GM06990 (cell line): ENCODE data around the gene DBN1.

Source experiments
- DNase-seq: peaks from one replicate; pipeline ENCODE4 v3.0.0-alpha.2; 2011; ENCODE audit not compliant: insufficient read length; ENCODE audit errors: extremely low read depth
- H3K27me3 ChIP-seq: replicated peaks from 2 replicates; pipeline ENCODE4 v1.6.0; 2011; ENCODE audit warnings: low read length; ENCODE audit not compliant: control insufficient read depth, insufficient read depth
- H3K36me3 ChIP-seq: 2 replicates; pipeline ENCODE4 v1.5.1; 2011; ENCODE audit warnings: low read length; ENCODE audit not compliant: control insufficient read depth, insufficient read depth
- H3K4me3 ChIP-seq: replicated peaks from 2 replicates; pipeline ENCODE4 v1.5.1; 2011; ENCODE audit warnings: low read depth, mild to moderate bottlenecking, control low read depth, low read length
- CTCF ChIP-seq: IDR thresholded peaks from 2 replicates; pipeline ENCODE4 v1.5.1; 2011; ENCODE audit warnings: low read length, control low read depth, mild to moderate bottlenecking, inconsistent platforms; ENCODE audit not compliant: insufficient read depth, poor library complexity, severe bottlenecking

Gene DBN1

GRCh38 chr5:177508221-177508611 lies 34.8 kb upstream of the DBN1 start:
- Histone ChIP-seq H3K4me3 (peak overlapping the region; percentile 81), H3K36me3 (peaks cover 29% of the 10 kb centered on the region)

GRCh38 chr5:177507596-177508220 lies 34.3 kb upstream of the DBN1 start:
- Histone ChIP-seq H3K4me3 (peak overlapping the region; percentile 81), H3K27me3 (no peaks in the 10 kb centered on the region), H3K36me3 (peaks cover 29% of the 10 kb centered on the region)
- no peak for TF ChIP-seq CTCF
- DNase-seq: no peak

More at GRCh38 chr5:177508221-177508611, 34.8 kb upstream of the DBN1 start:
- H3K27me3 ChIP-seq: no peaks in the 10 kb centered on the region
- TF ChIP-seq CTCF: no peak
- DNase-seq: no peak

GRCh38 chr5:177507165-177507564 lies 33.7 kb upstream of the DBN1 start:
- H3K36me3 ChIP-seq: peaks cover 25% of the 10 kb centered on the region
- no peak for DNase-seq
- TF ChIP-seq CTCF: peak; percentile 22
- peak overlapping the region; percentile 81 for H3K4me3 ChIP-seq
- H3K27me3 ChIP-seq: no peaks in the 10 kb centered on the region

- H3K4me3 ChIP-seq: no peak overlapping the region
- no peaks in the 10 kb centered on the region for H3K27me3 ChIP-seq
- no peak for TF ChIP-seq CTCF
- peaks cover 18% of the 10 kb centered on the region for H3K36me3 ChIP-seq
- DNase-seq: no peak
These were observed 31.6 kb upstream of the DBN1 start for GRCh38 chr5:177505075-177505474.

- Histone ChIP-seq H3K27me3 (no peaks in the 10 kb centered on the region), H3K36me3 (peaks cover 18% of the 10 kb centered on the region), H3K4me3 (no peak overlapping the region)
- TF ChIP-seq CTCF: no peak
- no peak for DNase-seq
These were observed 30.9 kb upstream of the DBN1 start for GRCh38 chr5:177504086-177505056.
